GM23338 (cell line): ENCODE measurements around the gene TMIE. TPM values are rescaled to one million over a fixed set of nuclear protein-coding genes. Genes with fewer than 3 reads are reported as not detected.

Experiments
- ATAC-seq: fragments of 200-7000 bp; cut with Tn5 transposase; 3 replicates; pipeline ENCODE4 v1.9.1; 2020
- DNase-seq: peaks from one replicate; pipeline ENCODE4 v3.0.0-alpha.2; 2015; ENCODE audit warnings: low spot score
- H2AFZ ChIP-seq: fragments of 200-600 bp; sonication (generic); 2 replicates; pipeline ENCODE4 v1.8.0; 2016; ENCODE audit warnings: antibody characterized with exemption, mild to moderate bottlenecking, moderate library complexity
- H3F3A ChIP-seq: fragments of 200-600 bp; sonication (generic); replicated peaks from 2 replicates; pipeline ENCODE4 v1.8.0; 2017; ENCODE audit warnings: antibody characterized with exemption, mixed run types, low read depth
- H3K27ac ChIP-seq: fragments of 200-600 bp; sonication (generic); 2 replicates; pipeline ENCODE4 v1.6.1; 2016; ENCODE audit warnings: low read depth
- H3K27me3 ChIP-seq: fragments of 200-600 bp; sonication (generic); 2 replicates; pipeline ENCODE4 v1.8.0; 2016; ENCODE audit warnings: mild to moderate bottlenecking, mixed run types, moderate library complexity; ENCODE audit not compliant: insufficient read depth
- H3K36me3 ChIP-seq: fragments of 200-600 bp; sonication (generic); 2 replicates; pipeline ENCODE4 v1.8.0; 2016; ENCODE audit warnings: mild to moderate bottlenecking; ENCODE audit not compliant: insufficient read depth
- H3K4me1 ChIP-seq: fragments of 200-600 bp; sonication (generic); 2 replicates; pipeline ENCODE4 v1.8.0; 2016; ENCODE audit warnings: mild to moderate bottlenecking, moderate library complexity; ENCODE audit not compliant: insufficient read depth
- H3K4me2 ChIP-seq: fragments of 200-600 bp; sonication (generic); 2 replicates; pipeline ENCODE4 v1.7.1; 2017; ENCODE audit warnings: mixed run types
- H3K4me3 ChIP-seq: fragments of 200-600 bp; sonication (generic); 2 replicates; pipeline ENCODE4 v1.6.1; 2016; ENCODE audit warnings: mixed run types
- H3K79me2 ChIP-seq: fragments of 200-600 bp; sonication (generic); replicated peaks from 2 replicates; pipeline ENCODE4 v1.8.0; 2017; ENCODE audit warnings: mild to moderate bottlenecking; ENCODE audit not compliant: insufficient read depth
- H3K9me2 ChIP-seq: fragments of 200-600 bp; sonication (generic); 2 replicates; pipeline ENCODE4 v1.8.0; 2017; ENCODE audit not compliant: insufficient read depth
- H4K20me1 ChIP-seq: fragments of 200-600 bp; sonication (generic); replicated peaks from 2 replicates; pipeline ENCODE4 v1.8.0; 2017; ENCODE audit warnings: mild to moderate bottlenecking; ENCODE audit not compliant: insufficient read depth
- H3K27ac Mint-ChIP-seq: 2 replicates; pipeline ENCODE4 v1.8.0; 2020; ENCODE audit warnings: inconsistent platforms, mild to moderate bottlenecking, moderate library complexity, mixed read lengths
- H3K27me3 Mint-ChIP-seq: 3 replicates; pipeline ENCODE4 v1.8.0; 2022; ENCODE audit warnings: low read depth, mild to moderate bottlenecking, moderate library complexity, mixed read lengths, inconsistent platforms; ENCODE audit not compliant: insufficient read depth, poor library complexity
- H3K36me3 Mint-ChIP-seq: 3 replicates; pipeline ENCODE4 v1.8.0; 2021; ENCODE audit warnings: low read depth, mild to moderate bottlenecking, inconsistent platforms, moderate library complexity, mixed read lengths
- H3K4me1 Mint-ChIP-seq: 3 replicates; pipeline ENCODE4 v1.8.0; 2020; ENCODE audit warnings: mild to moderate bottlenecking, inconsistent platforms, mixed read lengths
- H3K4me3 Mint-ChIP-seq: 3 replicates; pipeline ENCODE4 v1.8.0; 2021; ENCODE audit warnings: moderate library complexity, mild to moderate bottlenecking, inconsistent platforms, mixed read lengths
- H3K9me3 Mint-ChIP-seq: 3 replicates; pipeline ENCODE4 v1.8.0; 2020; ENCODE audit warnings: moderate library complexity, mild to moderate bottlenecking, inconsistent platforms, mixed read lengths
- CTCF ChIP-seq, 2 experiments: fragments of 200-600 bp in 1 of 2; sonication (generic) in 1 of 2; conservative IDR thresholded peaks; 2 replicates each; pipeline versions ENCODE4 v1.5.1 to v1.6.1; 2016 to 2017; ENCODE audit warnings: antibody characterized with exemption in 2 of 2, low read depth in 2 of 2, mild to moderate bottlenecking in 2 of 2, moderate library complexity in 1 of 2
- ETS1 ChIP-seq: IDR thresholded peaks from 2 replicates; pipeline ENCODE4 v1.6.1; 2016; ENCODE audit warnings: antibody characterized with exemption
- EZH2 ChIP-seq: fragments of 200-600 bp; sonication (generic); IDR thresholded peaks from one replicate; pipeline ENCODE4 v1.8.0; 2017; ENCODE audit warnings: antibody characterized with exemption, mild to moderate bottlenecking, low read depth; ENCODE audit not compliant: unreplicated experiment
- EZH2phosphoT487 ChIP-seq: fragments of 200-600 bp; sonication (generic); IDR thresholded peaks from one replicate; pipeline ENCODE4 v1.8.1; 2018; ENCODE audit warnings: antibody characterized with exemption; ENCODE audit not compliant: unreplicated experiment
- JUNB ChIP-seq: IDR thresholded peaks from one replicate; pipeline ENCODE4 v1.6.1; 2016; ENCODE audit warnings: antibody characterized with exemption; ENCODE audit not compliant: unreplicated experiment
- NANOG ChIP-seq: IDR thresholded peaks from 2 replicates; pipeline ENCODE4 v1.6.1; 2016; ENCODE audit warnings: antibody characterized with exemption, borderline replicate concordance
- POLR2AphosphoS5 ChIP-seq: IDR thresholded peaks from 2 replicates; pipeline ENCODE4 v1.6.1; 2016; ENCODE audit warnings: antibody characterized with exemption, low read depth
- REST ChIP-seq: IDR thresholded peaks from one replicate; pipeline ENCODE4 v1.6.1; 2018; ENCODE audit warnings: antibody characterized with exemption; ENCODE audit not compliant: unreplicated experiment
- STAT1 ChIP-seq: IDR thresholded peaks from one replicate; pipeline ENCODE4 v1.6.1; 2016; ENCODE audit warnings: antibody characterized with exemption; ENCODE audit not compliant: unreplicated experiment
- ZNF114 ChIP-seq: fragments of 250-450 bp; sonication (Bioruptor Pico); IDR thresholded peaks from 2 replicates; pipeline ENCODE4 v1.5.0; 2020; ENCODE audit warnings: mild to moderate bottlenecking, moderate library complexity
- ZNF331 ChIP-seq: fragments of 250-450 bp; sonication (Bioruptor Pico); IDR thresholded peaks from 2 replicates; pipeline ENCODE4 v1.5.0; 2020; ENCODE audit warnings: low read depth, mild to moderate bottlenecking, moderate library complexity
- polyA plus RNA-seq: library from polyadenylated mRNA; unstranded; fragments of >200 nt; fragmentation: Nextera tagmentation; extraction: Ambion mirVana; gene quantifications from 2 replicates; pipeline ENCODE4 v1.2.1, GENCODE V29; 2016
- total RNA-seq: library from RNA; depleted of rRNA; stranded (reverse); fragments of >200 nt; shearing (Covaris generic); gene quantifications from 2 replicates; pipeline ENCODE4 v1.2.3, GENCODE V29; 2014

Gene TMIE
- total and polyA plus RNA-seq, 2 experiments from 2014 or later, result 0.84 to 1.2 TPM

- TF ChIP-seq ETS1 (no peak), NANOG (no peak), JUNB (no peak), POLR2AphosphoS5 (no peak), ZNF114 (CRISPR knock-in tag) (no peak)
Observed at GRCh38 chr3:46684891-46685290, 16.3 kb upstream of the TMIE start (continued).

GRCh38 chr3:46685446-46685845, 15.7 kb upstream of the TMIE start:
- Mint-ChIP-seq H3K27me3 (peaks cover 15% of the 10 kb centered on the region), H3K27ac (no peak overlapping the region), H3K4me3 (no peak overlapping the region), H3K36me3 (peaks cover 3% of the 10 kb centered on the region; the same call in 1 of the 3 replicates), H3K4me1 (no peaks in the 10 kb centered on the region; the same call in 1 of the 3 replicates), H3K9me3 (no peaks in the 10 kb centered on the region)
- H3K79me2 ChIP-seq, result no peaks in the 10 kb centered on the region
- no peak overlapping the region for H3K4me3 ChIP-seq
- ATAC-seq, result peak; percentile 44
- no peak overlapping the region for H3K27ac ChIP-seq
- H3K4me2 ChIP-seq, result no peak overlapping the region
- TF ChIP-seq CTCF (conservative IDR thresholded peaks at IDR 0.05; ENCODE audit: low read depth in 2 of 2), result peak in 1 of 2 experiments; percentile 33; a peak in 2 of 4 replicates
- no peak for TF ChIP-seq EZH2
- TF ChIP-seq ZNF114 (CRISPR knock-in tag), result no peak
- H4K20me1 ChIP-seq, result no peaks in the 10 kb centered on the region
- DNase-seq, result no peak
- no peaks in the 10 kb centered on the region for H3K27me3 ChIP-seq
- H3K4me1 ChIP-seq, result no peaks in the 10 kb centered on the region
- H2AFZ ChIP-seq, result no peak overlapping the region
- H3K9me2 ChIP-seq, result no peaks in the 10 kb centered on the region
- no peaks in the 10 kb centered on the region for H3F3A ChIP-seq
- H3K36me3 ChIP-seq, result no peaks in the 10 kb centered on the region

GRCh38 chr3:46690798-46691197, 10.4 kb upstream of the TMIE start:
- Histone ChIP-seq H3K9me2 (no peaks in the 10 kb centered on the region), H3K79me2 (no peaks in the 10 kb centered on the region), H3K36me3 (no peaks in the 10 kb centered on the region), H3F3A (no peaks in the 10 kb centered on the region), H3K27me3 (peaks cover 29% of the 10 kb centered on the region), H3K4me1 (no peaks in the 10 kb centered on the region; the same call in 1 of the 2 replicates), H3K4me3 (no peak overlapping the region), H3K4me2 (no peak overlapping the region), H3K27ac (no peak overlapping the region), H2AFZ (no peak overlapping the region), H4K20me1 (no peaks in the 10 kb centered on the region)
- no peak overlapping the region for H3K27ac Mint-ChIP-seq
- no peaks in the 10 kb centered on the region; the same call in 2 of the 3 replicates for H3K36me3 Mint-ChIP-seq
- H3K27me3 Mint-ChIP-seq, result peaks cover 38% of the 10 kb centered on the region
- ATAC-seq, result no peak
- H3K9me3 Mint-ChIP-seq, result no peaks in the 10 kb centered on the region
- DNase-seq, result no peak
- H3K4me1 Mint-ChIP-seq, result peaks cover 15% of the 10 kb centered on the region
- TF ChIP-seq ZNF331, result no peak
- TF ChIP-seq STAT1, result no peak
- TF ChIP-seq REST, result no peak
- TF ChIP-seq NANOG, result no peak
- TF ChIP-seq EZH2, result no peak
- no peak for TF ChIP-seq ZNF114 (CRISPR knock-in tag)
- TF ChIP-seq POLR2AphosphoS5, result no peak
- TF ChIP-seq ETS1, result no peak
- TF ChIP-seq EZH2phosphoT487, result no peak
- no peak for TF ChIP-seq CTCF (conservative IDR thresholded peaks at IDR 0.05; ENCODE audit: low read depth in 2 of 2)
- H3K4me3 Mint-ChIP-seq, result no peak overlapping the region
